OCI-LY1 (cell line): Measurements from ENCODE around the gene PHOSPHO1.

Experiments
- EZH2 ChIP-seq: fragments of 200-600 bp; sonication (generic), shearing (Covaris generic); IDR thresholded peaks from 2 replicates; pipeline ENCODE4 v1.8.0; 2017; ENCODE audit warnings: borderline replicate concordance, mixed run types, mild to moderate bottlenecking, antibody characterized with exemption, low read length, moderate library complexity, mixed read lengths
- TF ChIP-seq, protein P1 (sequence below): fragments of 200-600 bp; sonication (generic), shearing (Covaris generic); IDR thresholded peaks from 2 replicates; pipeline ENCODE4 v1.5.1; 2017; ENCODE audit warnings: mild to moderate bottlenecking, antibody characterized with exemption, low read length, moderate library complexity, mixed read lengths

DNA sequence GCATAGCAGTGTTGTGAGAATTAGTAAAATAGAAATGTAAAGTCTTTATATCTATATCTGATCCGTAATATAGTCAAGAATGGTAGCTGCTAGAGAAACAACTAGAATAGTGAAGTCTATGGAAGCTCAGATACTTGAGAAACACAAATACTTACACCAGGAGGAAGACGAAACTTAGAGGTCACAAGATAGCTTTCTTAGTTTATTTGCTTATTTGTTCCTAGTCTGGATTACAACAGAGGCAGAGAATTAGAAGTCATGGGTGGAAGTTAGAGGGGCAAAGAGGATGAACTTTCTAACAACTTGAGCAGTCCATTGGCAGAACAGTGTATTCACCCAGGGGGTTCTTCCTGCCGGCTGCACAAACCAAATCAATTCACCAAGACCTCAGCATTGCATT lies 34.1 kb downstream of the PHOSPHO1 start:
- TF ChIP-seq, protein P1, sequence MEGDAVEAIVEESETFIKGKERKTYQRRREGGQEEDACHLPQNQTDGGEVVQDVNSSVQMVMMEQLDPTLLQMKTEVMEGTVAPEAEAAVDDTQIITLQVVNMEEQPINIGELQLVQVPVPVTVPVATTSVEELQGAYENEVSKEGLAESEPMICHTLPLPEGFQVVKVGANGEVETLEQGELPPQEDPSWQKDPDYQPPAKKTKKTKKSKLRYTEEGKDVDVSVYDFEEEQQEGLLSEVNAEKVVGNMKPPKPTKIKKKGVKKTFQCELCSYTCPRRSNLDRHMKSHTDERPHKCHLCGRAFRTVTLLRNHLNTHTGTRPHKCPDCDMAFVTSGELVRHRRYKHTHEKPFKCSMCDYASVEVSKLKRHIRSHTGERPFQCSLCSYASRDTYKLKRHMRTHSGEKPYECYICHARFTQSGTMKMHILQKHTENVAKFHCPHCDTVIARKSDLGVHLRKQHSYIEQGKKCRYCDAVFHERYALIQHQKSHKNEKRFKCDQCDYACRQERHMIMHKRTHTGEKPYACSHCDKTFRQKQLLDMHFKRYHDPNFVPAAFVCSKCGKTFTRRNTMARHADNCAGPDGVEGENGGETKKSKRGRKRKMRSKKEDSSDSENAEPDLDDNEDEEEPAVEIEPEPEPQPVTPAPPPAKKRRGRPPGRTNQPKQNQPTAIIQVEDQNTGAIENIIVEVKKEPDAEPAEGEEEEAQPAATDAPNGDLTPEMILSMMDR = no peak
- no peak for TF ChIP-seq EZH2
